GM13976 (cell line): ENCODE results near the gene CFAP74.
"Not testable (repeated sequence)": the region's sequence is repeated elsewhere in the genome, so short reads cannot be mapped to it uniquely, and the experiment has no call there.

ENCODE experiments used
- DNase-seq: peaks from one replicate; pipeline ENCODE4 v3.0.0; 2012; ENCODE audit warnings: low spot score
- in situ Hi-C: fragments of 300-500 bp; cut with MboI; formaldehyde crosslinking; loops from one replicate; pipeline ENCODE4 v1.12.0; 2022; ENCODE audit warnings: low sequenced_read_pairs, mixed read lengths, inconsistent platforms; ENCODE audit not compliant: unreplicated experiment
- TF ChIP-seq, protein P1 (sequence below): IDR thresholded peaks from 2 replicates; pipeline ENCODE4 v1.5.1; 2012; ENCODE audit warnings: borderline replicate concordance, mild to moderate bottlenecking; ENCODE audit not compliant: insufficient read depth; ENCODE audit errors: extremely low read depth, missing control alignments, control extremely low read depth

Gene CFAP74

DNA sequence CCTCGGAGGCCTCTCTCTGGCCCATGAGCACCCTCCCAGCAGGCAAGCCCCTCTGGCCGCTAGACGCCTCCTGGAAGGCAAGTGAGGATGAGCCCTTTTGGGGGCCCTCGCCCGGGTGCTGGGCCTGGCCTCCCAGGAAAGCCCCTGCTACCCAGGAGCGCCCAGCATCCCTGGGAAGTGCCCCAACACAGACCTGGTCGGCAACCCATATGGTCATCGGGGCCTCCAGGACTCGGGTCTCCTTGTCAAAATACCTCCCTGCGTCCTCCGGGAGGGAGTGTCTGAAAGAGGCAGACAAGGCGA is 63.5 kb downstream of the CFAP74 start:
- DNase-seq, result no peak
- in situ Hi-C loops, result no loop called here
- TF ChIP-seq, protein P1, sequence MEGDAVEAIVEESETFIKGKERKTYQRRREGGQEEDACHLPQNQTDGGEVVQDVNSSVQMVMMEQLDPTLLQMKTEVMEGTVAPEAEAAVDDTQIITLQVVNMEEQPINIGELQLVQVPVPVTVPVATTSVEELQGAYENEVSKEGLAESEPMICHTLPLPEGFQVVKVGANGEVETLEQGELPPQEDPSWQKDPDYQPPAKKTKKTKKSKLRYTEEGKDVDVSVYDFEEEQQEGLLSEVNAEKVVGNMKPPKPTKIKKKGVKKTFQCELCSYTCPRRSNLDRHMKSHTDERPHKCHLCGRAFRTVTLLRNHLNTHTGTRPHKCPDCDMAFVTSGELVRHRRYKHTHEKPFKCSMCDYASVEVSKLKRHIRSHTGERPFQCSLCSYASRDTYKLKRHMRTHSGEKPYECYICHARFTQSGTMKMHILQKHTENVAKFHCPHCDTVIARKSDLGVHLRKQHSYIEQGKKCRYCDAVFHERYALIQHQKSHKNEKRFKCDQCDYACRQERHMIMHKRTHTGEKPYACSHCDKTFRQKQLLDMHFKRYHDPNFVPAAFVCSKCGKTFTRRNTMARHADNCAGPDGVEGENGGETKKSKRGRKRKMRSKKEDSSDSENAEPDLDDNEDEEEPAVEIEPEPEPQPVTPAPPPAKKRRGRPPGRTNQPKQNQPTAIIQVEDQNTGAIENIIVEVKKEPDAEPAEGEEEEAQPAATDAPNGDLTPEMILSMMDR, result no peak

DNA sequence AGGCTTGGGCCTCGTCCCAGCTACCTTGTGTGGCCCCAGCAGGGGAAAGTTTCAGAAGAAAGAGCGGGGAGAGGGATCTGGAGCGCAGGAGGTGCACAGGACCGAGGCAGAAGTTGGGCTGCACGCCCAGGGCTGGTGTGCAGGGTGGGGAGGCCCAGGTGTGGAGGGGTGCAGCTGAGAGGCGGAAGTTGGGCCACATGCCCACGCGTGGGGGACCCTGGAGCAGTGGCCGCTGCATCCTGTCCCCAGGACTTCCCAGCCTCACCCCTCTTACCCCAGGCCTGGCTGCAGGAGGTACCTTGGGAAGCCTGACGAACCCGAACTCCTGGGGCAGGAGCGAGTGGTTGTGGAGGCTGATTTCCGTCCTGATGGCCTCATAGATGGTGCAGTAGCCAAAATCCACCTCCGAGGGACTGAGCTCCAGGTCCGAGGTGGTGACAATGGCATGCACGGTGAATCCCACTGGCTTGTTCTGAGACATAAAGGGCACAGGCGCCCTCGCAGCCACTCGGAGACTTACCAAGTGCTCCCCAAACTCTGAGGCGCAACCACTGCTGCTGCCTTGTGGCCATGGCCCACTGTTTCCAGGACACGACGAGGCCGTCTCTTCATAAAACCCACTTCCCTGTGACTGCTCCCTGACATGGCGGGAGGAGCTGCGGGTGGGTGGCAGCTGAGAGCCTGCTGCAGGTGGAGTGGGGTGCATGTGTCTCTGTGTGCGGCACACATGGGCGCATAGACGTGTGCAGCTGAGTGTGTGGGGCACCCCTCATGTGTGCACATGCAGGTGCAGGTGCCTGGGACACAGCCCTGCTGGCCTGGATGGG is 64.1 kb downstream of the CFAP74 start:
- TF ChIP-seq, protein P1, result no peak
- in situ Hi-C loops, result no loop called here
- DNase-seq, result no peak

DNA sequence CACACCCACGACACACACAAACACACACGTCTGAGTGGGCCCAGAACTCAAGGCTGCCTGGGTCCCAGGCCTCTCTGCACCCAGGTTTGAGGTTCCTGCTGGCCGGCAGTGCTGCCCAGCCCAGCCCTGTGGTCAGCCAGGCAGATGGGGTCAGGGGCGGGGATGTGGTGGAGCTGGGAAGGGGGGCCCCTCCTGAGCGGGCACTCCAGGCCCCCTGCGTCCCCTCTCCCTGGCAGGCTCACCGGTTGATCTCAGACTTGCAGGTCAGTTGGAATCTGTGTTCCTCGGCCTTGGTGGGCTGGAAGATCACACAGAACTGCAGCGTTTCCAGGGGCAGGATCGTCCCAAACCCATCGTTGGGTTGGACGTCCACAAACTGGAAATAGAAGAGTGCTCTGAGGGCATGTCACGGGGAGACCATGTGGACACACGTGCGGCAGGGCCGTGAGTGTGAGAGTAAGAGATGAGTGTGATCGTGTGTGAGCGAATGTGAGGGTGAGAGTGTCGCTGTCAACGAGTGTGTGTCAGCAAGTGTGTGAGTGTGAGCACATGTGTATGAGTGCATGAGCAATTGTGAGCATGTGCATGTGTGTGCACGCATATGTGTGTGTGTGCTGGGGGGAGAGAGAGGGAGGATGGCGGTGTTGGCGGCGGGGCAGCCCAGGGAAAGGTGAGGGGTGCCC is 64.8 kb downstream of the CFAP74 start:
- TF ChIP-seq, protein P1, result no peak
- in situ Hi-C loops, result no loop called here
- no peak for DNase-seq

DNA sequence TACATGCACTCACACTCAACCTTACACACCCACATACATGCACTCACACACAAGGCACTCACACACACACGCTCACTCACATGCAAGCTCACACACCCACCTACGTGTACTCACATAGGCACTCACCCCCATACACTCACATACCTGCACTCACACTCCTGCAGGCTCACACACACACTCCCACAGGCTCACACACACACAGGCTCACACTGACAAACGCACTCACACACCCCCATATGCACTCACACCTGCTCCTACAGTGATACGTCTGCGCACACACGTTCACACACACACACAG is 65.4 kb downstream of the CFAP74 start:
- no peak for DNase-seq
- TF ChIP-seq, protein P1, result no peak
- in situ Hi-C loops, result no loop called here

DNA sequence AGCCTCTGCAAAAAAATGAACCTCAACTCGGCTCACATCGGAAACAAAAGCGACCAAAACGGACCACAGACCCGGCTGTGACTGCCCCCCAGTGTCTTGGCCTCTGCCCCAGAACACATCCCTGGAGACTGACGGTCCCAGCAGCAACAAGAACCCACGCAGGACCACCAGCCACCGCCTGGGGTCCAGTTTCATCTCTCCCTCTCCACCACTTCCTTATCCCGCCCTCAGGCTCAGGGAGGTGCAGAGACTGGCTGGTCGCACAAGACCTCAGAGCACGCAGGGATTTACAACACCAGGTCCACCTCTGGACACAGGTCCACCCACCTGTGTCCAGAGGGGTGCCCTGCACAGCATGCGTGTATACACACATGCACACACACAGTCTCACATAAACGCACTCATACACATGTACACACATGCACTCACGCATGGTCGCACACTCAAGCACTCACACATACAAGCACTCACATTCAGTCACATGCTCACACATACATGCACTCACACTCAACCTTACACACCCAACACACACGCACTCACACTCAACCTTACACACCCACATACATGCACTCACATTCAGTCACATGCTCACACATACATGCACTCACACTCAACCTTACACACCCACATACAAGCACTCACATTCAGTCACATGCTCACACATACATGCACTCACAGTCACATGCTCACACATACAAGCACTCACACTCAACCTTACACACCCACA is 65.9 kb downstream of the CFAP74 start:
- no peak for DNase-seq
- in situ Hi-C loops, result no loop called here
- TF ChIP-seq, protein P1, result no peak

DNA sequence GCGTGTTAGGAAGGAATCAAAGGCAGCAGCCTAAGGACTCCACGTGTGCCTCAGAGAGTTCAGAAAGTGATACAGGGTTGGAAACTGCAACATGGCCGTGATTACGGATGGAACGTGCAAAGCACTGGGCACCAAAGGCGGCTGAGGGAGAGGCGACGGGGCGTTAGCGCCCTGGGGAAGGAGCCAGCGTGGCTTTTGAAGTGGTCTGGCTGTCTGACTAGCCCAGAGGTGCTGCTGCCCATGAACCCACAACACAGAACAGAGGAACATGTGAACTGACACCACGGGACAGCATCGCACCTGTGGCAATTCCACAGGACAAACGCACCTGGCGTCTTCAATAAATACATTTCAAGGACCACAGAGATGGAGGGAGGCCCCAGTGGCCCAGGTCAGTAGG is 66.5 kb downstream of the CFAP74 start:
- DNase-seq, result no peak
- in situ Hi-C loops, result no loop called here
- TF ChIP-seq, protein P1, result no peak

DNA sequence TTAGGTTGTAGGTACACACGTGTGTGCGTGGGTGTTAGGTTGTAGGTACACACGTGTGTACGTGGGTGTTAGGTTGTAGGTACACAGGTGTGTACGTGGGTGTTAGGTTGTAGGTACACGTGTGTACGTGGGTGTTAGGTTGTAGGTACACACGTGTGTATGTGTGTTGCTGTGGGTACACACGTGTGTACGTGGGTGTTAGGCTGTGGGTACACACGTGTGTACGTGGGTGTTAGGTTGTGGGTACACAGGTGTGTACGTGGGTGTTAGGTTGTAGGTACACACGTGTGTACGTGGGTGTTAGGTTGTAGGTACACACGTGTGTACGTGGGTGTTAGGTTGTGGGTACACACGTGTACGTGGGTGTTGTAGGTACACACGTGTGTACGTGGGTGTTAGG is 68.7 kb downstream of the CFAP74 start:
- in situ Hi-C loops, DNase-seq: not testable (repeated sequence)
